Neural progenitor cell (in vitro differentiated cells): Measurements from ENCODE around the gene TENM3.

Source experiments
- CTCF ChIP-seq: fragments of 200-600 bp; sonication (generic); IDR thresholded peaks from 2 replicates; pipeline ENCODE4 v1.5.1; 2017; ENCODE audit warnings: antibody characterized with exemption, mild to moderate bottlenecking
- EZH2 ChIP-seq: fragments of 200-600 bp; sonication (generic); IDR thresholded peaks from 2 replicates; pipeline ENCODE4 v1.6.1; 2017; ENCODE audit warnings: antibody characterized with exemption, mild to moderate bottlenecking, moderate library complexity
- EZH2phosphoT487 ChIP-seq: fragments of 200-600 bp; sonication (generic); IDR thresholded peaks from 2 replicates; pipeline ENCODE4 v1.6.1; 2017; ENCODE audit warnings: antibody characterized with exemption

DNA sequence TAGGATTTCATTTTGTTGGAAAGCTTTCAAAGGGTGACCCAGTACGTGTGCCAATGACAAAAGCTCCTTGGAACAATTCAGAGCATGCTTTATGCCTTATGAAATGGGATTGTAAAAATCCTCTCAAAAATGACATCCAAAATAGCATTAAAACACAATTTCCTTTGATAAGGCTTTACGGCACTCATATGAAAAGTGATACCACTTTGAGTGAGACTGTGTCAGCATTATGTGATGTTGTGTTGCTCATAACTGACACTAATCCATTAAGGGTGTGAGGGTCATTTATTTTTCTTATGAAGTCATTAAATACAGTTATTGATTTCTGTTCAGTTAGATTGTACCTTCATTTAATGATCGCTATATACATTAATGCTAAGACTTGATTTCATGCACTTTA, 250.2 kb downstream of the TENM3 start:
- TF ChIP-seq CTCF (no peak), EZH2 (no peak), EZH2phosphoT487 (no peak)
